K562 treated with DMSO at 1 percent for 48 hours (cell line): ENCODE results near the gene SPTLC1. TPM values are rescaled to one million over a fixed set of nuclear protein-coding genes. Genes with fewer than 3 reads are reported as not detected.

Experiments
- total RNA-seq: library from RNA; unstranded; fragments of 300-600 nt; gene quantifications from 2 replicates; pipeline ENCODE4 v1.2.3, GENCODE V29; 2022; ENCODE audit warnings: low replicate concordance; ENCODE audit errors: extremely low read depth

Gene SPTLC1
- total RNA-seq, result not detected in 2 replicates

GRCh38 chr9:92115071-92115858 lies at the start of gene SPTLC1:
Gene SPTLC1, minus strand, starts transcription at chr9:92115413. Its CDS starts 43 bp downstream, at chr9:92115370.

Other genes starting within 250 kb of the SPTLC1 start
- gene ROR2, start 165.2 kb downstream of the SPTLC1 start, total RNA-seq, result not detected in 2 replicates
- gene IARS1, start 178.3 kb upstream of the SPTLC1 start, total RNA-seq, result 130 TPM in 1 of 2 replicates, not detected in the other
- not detected in 2 replicates for gene NOL8, start 209.9 kb upstream of the SPTLC1 start, total RNA-seq
- not detected in 2 replicates for gene CENPP, start 210.5 kb upstream of the SPTLC1 start, total RNA-seq